GM18526 (cell line): Measurements from ENCODE around the gene LDLRAD3.

ENCODE experiments used
- POLR2A ChIP-seq: IDR thresholded peaks from 3 replicates; pipeline ENCODE4 v1.6.1; 2011; ENCODE audit not compliant: insufficient read length; ENCODE audit errors: extremely low read depth

LDLRAD3 gene

DNA sequence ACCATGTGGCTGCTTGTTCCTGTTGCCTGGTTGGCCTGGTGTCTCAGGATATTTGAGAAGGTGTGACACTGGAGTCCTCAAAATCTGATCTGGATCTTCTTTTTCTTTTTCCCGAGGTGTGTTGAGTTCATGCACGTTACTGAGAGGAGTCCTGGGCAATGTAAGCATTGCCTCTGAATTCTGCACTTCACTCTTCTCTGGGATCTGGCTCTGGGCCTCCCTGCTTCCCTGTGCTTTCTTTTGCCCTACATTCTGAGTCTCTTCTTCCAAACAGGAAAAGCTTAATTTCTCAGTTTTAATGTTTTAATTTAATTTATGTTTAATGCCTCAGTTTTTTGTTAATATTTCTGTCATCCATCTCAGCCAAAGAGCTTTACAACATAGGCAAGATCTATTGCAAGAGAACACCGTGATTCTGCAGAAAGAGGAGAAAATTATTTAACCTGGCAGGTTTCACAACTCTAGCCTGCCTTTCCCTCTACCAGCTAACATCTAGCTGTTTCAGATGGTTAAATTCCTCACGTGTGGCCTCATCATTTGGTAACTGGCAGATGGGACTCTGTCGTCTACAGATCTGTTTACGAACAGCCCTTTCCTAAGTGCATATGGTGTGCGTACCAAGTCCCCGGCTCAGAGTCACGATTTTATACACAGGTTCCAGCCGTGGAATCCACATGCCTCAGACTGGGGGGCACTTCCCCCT, 24.7 kb downstream of the LDLRAD3 start:
- TF ChIP-seq POLR2A, result no peak

DNA sequence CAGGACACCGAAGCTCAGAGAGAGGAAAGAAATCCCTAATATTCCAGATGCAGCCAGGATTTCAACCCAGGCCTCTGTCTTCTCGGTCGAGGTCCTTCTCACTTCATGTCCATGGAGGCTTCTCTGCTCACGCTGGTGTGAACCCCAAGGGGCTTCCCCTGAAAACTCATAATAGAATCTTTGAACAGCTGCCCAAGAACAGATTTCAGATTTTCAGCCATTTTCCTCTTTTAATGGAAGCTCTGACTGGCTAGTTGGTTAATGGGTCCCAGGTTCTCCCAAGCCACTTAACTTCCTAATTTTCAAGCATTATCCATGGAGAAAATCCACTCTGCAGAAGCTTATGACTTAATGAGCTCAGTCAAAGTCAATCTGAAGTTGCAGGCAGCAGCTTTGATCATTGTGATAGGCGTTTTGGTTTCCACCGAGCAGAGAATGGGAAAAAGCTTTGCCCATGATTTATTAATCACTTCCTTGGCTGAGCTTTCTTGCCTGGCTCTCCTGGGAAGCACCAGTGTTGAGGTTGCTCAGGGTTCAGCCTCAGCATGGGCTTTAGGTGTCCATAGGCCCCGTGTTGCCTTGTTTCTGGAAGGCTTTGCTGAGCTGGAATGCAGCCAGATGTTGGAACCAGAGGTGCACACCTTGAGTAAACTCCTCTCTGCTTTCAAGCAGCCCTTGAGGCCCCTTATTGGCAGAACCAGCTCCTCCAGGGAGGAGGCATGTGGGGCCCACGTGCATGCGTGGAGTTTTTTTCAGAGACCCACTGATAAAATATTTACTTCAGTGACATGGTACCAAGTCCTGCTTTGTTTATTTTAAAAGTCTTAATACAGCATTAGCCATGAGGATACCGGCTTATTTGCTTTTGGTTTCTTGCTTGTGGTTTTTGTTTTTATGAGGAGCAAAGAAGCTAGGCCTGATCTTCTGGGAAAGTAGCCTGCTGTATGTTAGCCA, 25.5 kb downstream of the LDLRAD3 start:
- no peak for TF ChIP-seq POLR2A

DNA sequence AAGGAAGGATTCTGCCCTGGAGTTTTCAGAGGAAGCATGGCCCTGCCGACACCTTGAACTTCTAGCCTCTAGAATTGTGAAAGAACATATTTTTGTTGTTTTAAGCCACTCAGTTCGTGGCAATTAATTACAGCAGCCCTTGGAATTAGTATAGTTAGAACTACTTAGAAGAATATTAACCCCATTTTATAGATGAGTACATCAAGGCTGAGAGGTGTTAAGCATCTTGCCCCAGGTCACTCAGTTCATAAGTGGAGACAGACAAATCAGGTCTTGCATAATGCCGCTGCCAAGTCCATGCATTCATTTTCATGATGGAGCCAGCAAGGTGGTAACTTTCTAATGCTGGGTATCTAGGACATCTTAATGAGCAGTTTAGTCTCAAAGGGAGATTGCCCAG, 26.6 kb downstream of the LDLRAD3 start:
- no peak for TF ChIP-seq POLR2A

DNA sequence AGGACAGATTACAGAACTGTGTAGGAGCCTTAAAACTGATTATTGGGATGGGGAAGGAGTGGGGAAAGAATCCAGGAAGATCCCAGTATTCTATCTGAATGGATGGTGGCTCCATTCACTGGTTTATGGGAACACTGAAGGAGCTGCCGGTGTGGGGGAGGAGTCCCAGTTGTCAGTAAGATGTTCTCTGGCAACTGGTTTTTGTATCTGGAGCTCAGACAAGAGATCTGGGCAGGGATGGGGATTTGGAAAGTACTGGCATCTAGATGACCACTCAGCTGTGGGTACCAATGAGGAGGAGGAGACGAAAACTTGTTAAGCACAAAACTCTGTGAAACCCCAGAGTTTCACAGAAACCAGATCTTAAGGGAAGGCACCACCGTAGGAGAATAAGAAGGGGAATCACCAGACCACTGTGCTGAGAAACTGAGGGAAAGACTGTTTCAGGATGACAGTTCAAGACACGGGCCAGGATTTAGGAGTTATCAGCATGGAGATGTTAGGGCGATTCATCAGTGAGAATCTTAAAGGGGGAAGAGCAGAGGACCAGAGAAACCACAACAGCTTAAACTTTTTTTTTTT, 28.1 kb downstream of the LDLRAD3 start:
- TF ChIP-seq POLR2A, result no peak

DNA sequence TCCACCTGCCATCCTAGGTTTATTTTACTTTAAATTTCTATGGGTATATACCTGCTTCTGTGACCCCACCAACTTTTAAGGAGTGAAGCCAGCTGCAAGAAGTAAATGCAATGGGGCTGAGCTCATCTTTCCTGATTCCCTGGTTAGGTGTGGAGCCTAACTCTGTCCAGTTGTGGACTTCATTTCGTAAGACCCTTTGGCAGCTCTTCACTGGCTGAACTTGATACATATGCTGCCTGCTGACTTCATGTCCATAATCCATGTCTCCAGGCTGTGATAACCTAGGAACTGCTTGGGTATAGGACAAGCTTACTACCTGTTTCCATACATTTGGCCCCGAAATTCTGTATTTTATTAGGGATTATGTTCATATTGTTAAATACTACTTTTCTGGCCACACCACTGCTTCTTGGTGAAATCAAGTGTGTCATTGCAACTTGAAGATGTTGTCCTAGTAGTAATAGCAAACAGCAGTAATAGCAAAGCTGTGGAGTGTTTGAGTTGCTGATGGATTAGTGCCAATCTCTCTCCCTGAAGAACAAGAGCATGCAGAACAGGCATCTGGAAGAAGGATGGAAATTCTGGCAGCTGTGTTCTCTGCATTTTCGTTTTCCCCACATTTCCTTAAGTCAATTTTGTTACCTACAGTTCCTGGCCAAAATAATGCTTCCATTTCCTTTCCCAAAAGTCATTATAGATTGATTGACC, 31.2 kb downstream of the LDLRAD3 start:
- TF ChIP-seq POLR2A, result no peak

DNA sequence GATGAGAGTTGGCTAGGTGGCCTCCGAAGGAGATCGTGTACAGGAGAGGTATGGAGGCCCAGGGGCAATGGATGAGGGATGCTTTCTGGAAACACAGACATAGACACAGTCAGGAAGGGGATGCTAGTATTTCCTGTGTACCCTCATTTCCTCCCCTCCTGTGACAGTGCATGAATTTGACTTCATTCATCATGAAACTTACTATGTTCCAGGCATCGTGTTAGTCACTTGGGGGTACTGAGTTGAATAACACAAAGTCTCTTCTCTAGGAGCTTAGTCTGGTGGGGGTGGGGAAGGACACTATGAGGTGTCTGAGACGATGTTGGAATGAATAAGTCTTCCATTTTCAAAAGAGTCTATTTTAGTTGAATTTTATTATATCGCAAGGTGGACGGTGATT, 32.6 kb downstream of the LDLRAD3 start:
- no peak for TF ChIP-seq POLR2A

DNA sequence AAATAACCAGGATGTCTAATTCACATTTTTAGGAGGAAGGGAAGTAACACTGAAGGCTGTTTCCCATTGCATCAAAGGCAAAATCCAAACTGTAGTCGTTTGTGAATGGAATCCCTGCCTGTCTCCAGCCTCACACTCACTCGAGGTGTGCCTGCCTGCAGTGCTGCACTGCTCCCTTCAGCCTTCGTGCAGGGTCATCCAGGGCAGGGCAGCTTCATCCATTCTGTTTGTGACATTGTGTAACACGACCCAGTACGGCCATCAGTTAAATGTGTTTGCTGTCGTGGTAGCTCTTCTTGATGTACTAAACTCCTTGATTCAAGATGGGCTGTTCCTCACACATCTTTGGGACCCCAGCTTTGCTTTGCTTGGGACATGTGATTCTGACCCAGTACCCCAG, 34.3 kb downstream of the LDLRAD3 start:
- no peak for TF ChIP-seq POLR2A

DNA sequence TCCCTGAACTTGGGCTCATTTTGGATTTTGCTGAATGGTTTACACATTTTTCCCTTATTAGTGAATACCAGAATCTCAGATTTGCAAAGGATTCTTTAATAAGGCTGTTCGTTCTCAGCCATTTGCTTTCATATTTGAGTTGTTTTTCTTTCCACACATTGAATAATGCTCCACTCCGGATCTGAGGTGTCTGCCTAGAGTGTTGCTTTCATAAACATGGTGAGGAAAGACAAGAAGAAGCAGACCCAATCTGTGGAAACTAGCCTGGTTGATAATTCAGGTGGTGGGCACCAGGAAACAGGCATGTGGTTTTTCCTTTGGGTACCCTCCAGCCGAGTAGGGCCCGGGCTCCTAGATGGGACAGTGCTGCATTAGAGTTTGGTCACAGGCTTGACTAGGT, 35.0 kb downstream of the LDLRAD3 start:
- no peak for TF ChIP-seq POLR2A

DNA sequence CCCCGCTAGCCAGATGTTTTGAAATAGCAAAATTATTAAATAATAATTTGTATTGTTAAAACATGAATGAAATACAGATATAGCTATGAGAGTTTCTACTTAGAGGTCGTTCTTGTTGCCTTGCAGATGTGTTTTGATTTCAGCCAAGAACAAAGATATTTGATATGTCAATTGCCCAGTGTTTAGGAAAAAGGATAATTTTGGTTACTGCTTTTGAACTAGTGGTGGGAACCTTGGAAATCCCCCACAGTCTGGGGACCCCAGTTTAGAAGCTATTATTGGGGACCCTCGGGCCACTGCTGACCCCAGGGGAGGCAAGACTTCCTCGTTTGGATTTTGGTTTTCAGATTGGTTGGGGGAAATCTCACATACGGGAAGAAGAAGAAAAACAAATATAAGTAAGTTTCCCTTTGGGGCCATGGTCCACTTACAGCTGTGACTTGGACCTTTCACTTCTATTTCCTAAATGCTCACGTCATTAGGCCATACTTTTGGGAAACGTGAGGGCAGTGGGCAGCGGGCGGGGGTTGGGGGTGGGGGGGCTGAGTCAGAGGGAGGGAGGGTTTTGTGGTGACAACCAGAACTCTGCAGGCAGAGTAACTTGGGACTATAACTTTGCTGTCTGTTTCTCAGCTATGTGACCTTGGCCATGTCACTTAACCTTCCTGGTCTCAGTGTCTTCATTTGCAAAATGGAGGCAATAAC, 37.0 kb downstream of the LDLRAD3 start:
- TF ChIP-seq POLR2A, result no peak

DNA sequence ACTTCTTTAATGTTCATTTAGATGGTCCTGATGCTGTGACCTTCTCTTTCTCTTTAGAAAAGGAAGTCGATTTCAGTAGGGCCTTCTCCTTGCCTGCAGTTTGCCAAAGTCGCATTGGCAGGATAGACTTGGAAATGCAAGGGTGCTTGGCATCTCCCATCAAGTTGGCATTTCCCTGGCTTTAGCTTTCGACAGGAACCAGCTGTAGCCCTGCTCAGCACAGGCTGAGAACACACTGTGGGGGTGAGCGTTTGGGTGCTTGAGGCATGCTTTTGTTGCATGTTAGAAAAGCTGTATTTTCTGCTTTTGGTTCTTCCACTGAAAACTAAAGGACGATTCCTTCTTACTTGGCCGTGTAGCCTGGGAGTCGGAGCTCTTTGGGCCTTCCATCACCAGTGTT, 37.7 kb downstream of the LDLRAD3 start:
- TF ChIP-seq POLR2A, result no peak

DNA sequence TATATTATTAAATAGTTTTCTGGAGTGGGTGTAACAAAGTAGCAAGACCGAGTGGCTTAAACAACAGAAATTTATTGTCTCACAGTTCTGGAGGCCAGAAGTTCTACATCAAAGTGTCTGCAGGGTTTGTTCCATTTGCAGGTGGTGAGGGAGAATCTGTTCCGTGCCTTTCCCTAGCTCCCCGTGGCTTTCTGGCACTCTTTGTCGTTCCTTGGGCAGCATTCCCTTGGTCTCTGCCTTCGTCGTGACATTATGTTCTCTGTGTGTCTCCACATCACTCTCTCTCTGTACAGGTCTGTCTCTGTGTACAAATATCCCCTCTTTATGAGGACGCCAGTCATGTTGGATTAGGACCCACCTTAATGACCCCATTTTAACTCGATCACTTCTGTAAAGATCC, 38.2 kb downstream of the LDLRAD3 start:
- no peak for TF ChIP-seq POLR2A

DNA sequence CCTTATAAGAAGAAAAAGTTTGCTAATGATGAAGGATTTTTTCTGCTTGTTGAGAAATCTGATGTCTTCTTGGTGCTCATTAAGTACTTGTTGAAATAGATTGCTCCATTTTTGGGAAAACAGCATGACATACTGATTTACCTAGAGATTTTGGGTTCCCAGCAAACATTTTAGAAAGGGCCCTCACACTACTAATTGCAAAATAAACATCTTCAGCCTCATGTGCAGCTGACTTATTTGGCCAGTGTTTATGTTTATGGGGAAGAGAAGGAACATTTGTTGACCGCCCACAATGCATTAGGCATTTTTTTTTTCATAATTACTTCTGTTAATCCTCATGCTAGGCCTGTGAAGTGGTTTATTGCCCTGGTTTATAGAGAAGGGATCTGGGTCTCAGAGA, 40.1 kb downstream of the LDLRAD3 start:
- no peak for TF ChIP-seq POLR2A

DNA sequence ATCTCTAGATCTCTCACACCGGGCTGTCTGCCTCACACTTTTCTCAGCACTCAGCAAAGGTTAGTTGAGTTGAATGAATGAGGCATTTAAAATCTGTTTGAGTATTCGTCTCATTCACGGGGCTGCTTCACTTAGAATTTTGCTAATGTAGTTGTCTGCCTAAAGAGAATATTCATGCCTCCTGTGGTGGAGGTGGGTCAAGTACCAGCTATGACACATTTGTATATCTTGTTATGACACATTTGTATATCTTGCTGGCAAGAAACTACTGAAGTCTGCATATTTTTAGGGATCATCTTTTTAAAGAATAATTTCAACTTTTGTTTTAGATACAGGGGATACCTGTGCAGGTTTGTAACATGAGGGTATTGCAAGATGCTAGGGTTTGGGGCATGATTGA, 43.1 kb downstream of the LDLRAD3 start:
- no peak for TF ChIP-seq POLR2A

DNA sequence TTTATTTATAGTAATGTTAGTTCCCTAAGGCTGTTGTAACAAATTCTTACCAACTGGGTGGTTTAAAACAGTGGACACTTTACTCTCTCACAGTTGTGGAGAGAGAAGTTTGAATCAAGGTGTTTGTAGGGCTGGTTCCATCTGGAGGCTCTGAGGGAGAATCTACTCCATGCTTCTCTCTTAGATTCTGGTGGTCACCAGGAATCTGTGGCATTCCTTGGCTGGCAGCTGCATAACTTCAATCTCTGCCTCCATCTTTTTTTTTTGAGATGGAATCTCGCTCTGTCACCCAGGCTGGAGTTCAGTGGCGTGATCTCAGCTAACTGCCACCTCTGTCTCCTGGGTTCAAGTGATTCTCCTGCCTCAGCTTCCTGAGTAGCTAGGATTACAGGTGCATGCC, 46.3 kb downstream of the LDLRAD3 start:
- TF ChIP-seq POLR2A, result no peak

DNA sequence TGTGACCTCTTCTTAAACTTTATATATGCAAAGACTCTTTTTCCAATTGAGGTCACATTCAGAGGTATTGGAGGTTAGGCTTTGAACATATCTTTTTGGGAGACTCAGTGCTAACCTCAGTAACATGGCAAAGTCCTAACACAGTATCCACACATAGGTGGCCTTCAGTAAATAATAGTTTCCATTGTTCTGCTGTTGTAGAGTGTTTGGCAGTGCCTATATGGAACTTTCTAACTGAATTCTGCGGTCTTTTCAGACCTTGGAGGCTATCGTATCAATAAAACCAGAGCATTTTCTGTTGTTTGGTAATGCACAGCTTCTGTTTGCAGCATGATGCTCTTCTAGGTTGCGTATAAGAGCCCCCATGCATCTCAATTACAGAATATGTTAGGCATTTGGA, 47.0 kb downstream of the LDLRAD3 start:
- TF ChIP-seq POLR2A, result no peak

DNA sequence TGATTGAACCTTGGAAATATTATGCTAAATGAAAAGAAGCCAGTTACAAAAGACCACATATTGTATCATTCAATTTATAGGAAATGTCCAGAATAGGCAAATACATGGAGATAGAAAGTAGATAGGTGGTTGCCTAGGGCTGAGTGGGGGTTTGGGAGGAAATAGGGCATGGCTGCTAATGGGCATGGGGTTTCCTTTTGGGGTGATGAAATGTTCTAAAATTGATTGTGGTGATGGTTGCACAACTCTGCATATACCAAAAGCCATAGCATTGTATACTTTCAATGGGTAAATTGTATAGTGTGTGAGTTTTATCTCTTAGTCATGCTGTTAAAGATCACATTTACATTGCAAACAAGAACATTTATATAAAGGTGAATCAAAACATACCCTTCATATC, 48.7 kb downstream of the LDLRAD3 start:
- no peak for TF ChIP-seq POLR2A
